ENCODE data around the gene CARMIL3.
"Not testable (repeated sequence)": the region's sequence is repeated elsewhere in the genome, so short reads cannot be mapped to it uniquely, and the experiment has no call there.

Gene CARMIL3

DNA sequence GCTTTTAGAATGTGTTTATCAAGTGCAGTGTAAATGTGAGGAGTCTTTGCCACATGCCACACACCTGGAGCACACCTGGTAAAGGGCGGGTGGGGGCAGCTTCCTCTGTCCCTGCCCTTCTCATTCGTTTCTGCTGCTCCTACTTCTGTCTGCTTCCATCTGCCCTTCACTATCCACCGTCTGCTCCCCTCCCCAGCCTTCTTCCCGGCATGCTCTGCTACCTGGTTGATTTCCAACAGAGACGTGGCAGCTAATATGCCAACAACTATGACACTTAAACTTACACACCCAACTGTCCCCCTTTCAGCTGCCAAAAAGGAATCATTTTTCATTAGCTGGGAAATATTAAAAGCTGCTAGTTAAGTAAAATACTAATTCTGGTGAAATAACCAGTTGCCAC lies 9.1 kb upstream of the CARMIL3 start:
- DNase-seq = no peak

DNA sequence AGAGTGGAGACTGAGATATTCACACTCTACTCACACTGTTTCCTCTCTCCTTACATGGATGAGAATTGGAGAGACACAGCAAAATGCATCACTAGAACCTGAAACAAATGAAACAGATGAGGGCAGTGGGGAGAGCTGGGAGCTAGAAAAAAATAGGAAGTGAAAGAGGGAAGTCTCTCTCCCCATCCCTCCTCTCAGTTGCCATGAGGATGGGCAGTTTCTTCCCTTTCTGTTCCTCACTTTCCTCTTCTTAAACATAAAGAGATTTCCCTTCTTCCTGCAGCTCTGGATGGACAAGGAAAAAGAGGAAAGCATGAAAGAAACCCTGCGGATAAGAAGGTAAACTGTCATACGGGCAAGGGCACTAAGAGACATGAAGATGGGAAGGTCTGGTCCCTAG lies 2.8 kb upstream of the CARMIL3 start:
- DNase-seq = not testable (repeated sequence)

DNA sequence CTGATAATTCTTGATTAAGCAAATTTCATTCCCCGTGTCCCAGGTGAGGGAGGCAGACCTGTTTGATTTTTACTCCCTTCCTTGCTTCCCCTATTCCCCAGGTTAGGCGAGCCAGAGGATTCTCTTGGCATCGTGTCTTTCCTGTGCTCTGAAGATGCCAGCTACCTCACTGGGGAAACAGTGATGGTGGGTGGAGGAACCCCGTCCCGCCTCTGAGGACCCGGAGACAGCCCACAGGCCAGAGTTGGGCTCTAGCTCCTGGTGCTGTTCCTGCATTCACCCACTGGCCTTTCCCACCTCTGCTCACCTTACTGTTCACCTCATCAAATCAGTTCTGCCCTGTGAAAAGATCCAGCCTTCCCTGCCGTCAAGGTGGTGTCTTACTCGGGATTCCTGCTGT lies 1.1 kb upstream of the CARMIL3 start:
- DNase-seq = peak in 1 of 2 experiments; percentile 3

DNA sequence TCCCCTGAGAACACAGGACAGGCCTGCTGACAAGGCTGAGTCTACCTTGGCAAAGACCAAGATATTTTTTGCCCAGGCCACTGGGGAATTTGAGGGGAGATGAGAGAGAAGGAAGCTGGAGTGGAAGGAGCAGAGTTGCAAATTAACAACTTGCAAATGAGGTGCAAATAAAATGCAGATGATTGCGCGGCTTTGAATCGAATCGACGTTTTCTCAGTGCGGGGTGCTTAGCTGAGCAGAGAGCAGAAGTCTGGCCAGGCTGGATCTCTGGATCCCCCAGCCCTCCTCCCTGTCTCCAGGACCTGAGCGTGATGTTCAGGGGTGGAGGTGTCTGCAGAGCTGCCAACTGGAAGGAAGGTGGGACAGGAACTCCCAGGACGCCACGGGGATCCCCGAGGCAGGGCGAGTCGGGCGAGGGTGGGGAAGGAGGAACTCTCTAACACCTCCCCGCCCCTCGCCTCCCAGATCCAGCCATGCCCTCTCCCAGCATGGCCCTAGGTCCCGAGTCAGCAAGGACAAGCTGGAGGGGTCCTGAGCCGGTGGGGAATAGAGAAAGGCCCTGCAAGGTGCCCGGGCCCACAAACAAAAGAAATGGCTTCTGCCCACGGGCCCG lies 527 bp upstream of the CARMIL3 start:
- peak; percentile 87 to 89 for DNase-seq

DNA sequence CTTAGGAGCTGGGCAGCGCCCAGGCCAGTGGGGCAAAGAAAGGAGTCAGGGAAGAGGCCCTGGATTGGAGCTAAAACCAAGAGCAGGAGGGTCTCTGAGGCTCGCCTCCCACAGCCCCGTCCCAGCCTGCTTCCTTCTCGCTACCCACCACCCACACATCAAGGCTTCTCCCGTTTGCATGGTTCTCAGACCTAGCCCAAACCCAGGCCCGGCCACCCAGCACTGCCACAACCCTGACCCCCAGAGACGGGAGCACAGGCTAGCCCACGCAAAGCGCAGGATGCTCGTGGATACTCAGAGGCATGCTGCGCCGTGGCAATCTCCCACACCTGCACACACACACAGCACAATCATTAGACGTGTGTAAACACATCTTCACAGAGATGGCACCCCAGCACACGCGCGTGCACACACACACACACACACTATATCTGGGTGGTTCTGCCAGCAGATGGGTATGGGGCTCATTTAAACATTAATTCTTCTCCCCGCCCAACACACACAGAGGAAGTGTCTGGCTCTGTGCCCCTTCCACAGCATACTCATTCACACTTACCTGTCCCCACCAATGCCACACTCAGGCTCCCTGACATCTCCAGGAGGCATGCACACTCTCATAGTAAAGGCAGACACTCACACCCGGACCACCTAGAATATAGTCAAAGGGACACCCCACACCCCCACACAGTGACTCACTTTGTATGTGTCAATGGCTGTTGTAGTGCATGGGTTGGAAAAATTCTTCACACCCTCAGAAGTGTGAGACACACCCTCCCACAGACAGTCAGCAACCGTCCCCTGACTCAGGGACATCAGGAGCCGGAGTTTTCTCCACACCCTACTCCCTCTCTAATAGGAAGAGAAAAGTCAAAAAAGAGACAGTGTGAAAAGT lies 1.1 kb downstream of the CARMIL3 start:
- no peak for DNase-seq

DNA sequence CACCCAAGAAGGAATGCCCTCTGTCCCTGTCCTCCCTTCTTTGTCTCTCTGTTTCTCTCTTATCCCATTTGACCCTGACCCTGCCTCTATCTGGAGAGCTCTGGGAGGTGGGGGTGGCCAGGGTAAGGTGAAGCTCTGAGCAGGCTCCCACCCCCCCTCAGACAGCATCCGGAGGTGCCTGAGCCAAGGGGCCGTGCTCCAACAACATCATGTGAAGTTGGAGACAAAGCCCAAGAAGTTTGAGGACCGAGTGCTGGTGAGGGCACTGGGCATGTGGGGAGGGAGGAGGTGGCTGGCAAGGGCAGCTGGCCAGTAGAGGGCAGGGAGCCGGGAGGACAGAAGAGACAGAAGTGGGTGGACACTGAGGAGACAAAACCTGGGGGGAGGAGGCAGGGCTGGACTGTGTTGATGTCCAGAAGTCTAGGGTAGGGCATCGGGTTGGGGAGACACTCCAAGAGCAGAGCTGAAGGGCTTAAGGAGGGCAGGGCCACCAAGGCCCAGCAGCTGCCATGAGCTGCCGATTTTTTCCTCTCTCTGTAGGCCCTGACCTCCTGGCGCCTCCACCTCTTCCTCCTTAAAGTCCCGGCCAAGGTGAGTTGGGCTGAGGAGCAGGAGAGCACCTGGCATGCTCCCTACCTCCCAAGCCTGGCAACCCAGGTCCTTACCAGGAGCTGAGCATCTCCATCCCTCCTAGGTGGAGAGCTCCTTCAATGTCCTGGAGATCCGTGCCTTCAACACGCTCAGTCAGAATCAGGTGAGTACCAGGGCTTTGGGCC lies 1.9 kb downstream of the CARMIL3 start:
- DNase-seq = no peak

DNA sequence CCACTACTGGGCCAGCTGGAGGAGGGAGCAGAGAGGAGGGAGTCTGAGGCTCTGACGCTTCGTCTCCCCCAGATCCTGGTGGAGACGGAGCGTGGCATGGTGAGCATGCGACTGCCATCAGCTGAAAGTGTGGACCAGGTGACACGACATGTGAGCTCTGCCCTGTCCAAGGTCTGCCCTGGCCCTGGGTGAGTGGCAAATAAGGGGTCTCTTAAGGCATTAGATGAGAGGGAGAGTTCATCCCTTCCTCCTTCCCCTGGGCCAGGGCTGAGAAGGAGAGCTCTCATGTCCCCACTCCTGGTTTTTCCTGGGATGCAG lies 2.5 kb downstream of the CARMIL3 start:
- DNase-seq = no peak

DNA sequence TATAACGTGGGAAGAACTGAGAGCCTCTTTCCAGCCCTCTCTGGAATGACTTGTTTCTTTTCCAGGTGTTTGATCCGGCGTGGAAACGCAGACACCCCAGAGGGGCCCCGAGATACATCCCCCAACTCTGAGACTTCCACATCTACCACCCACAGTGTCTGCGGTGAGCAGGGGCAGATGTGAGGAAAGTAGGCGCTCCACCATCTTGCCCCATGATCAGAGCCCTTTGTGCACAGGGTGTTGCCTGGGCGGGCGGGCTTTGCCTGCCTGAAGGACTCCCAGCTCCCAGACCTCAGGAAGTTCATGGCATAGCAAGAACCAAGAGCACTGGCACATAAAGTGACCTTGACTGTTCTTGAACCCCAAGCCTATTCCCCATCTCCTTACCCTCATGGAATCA lies 2.8 kb downstream of the CARMIL3 start:
- no peak for DNase-seq

DNA sequence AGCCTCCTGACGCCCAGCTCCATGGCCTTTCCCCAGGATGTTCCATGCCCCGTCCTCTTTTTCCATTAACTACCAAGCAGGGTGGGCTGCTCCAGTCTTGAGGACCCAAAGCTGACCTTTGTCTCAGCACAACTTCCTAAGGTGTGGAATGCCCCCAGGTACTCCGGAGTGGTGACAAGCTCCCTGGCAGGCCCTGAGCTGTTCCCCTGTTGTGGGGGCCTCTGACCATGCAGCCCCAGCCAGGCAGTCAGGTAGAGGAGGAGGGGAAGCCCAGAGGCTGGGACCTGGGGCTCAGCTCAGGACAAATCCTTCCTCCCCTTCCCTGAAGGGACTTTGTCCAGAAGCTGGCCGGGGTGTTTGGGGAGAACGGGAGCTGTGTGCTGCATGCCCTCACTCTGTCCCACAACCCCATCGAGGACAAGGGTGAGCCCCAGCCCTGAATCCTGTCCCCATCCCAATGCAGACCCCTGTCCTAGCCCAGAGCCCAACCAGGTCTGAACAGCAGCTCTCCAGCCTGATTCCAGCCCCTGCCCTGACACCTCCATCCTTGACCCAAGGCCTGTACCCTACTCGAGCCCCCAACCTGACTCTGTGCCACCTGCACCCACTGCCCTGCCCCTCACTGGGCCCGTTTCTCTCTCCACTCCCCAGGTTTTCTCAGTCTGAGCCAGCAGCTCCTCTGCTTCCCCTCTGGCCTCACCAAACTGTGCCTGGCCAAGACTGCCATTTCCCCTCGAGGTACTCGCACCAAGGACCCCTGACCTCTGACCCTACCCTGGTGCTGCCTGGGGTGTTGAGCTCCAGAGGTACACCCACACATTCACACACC lies 4.4 kb downstream of the CARMIL3 start:
- no peak for DNase-seq

DNA sequence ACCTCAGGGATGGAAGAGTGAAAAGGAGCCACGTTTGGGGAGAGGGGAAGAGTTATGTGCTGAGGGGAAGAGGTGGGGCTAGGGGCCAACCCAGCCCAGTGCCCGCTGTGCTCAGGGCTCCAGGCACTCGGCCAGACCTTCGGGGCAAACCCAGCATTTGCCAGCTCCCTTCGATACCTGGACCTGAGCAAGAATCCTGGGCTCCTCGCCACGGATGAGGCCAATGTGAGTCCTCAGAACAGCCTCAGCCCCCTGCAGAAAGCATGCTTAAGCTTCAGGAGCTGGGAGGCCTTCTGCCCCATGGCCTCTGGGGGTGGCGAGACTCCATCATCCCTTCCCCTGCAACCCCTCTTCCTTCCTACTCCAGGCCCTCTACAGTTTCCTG lies 5.0 kb downstream of the CARMIL3 start:
- no peak for DNase-seq

DNA sequence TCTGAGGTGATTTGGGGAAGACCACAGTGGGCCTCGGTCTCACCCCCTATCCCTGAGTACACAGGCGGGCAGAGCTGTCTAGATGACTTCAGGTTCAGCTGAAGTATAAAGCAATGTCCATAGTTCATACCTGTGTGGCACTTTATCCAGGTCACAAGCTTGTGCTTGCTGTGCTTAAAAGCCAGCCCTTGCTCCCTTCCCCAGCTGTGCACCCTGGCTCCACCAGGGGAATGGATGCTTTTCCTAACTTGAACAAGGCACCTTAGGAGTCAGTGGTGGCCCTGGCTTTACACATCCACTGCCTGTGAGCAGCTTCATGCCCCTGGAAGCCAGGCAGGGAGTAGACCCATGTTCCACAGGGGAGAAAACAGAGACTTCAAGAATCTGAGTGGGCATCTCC lies 5.5 kb downstream of the CARMIL3 start:
- no peak for DNase-seq

DNA sequence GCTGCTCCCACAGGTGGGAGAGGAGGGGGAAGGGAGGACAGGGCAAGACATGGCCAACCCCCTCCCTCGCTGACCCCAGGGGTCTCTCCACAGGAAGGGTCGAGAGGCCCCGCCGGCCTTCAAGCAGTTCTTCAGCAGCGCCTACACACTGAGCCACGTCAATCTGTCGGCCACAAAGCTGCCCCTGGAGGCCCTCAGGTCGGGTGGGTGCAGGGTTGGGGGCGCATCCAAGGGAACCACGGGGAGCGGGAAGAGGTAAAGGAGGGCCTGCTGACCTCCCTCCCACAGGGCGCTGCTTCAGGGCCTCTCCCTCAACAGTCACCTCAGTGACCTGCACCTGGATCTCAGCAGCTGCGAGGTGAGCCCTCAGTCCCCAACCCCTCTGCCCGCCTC lies 6.1 kb downstream of the CARMIL3 start:
- no peak for DNase-seq

DNA sequence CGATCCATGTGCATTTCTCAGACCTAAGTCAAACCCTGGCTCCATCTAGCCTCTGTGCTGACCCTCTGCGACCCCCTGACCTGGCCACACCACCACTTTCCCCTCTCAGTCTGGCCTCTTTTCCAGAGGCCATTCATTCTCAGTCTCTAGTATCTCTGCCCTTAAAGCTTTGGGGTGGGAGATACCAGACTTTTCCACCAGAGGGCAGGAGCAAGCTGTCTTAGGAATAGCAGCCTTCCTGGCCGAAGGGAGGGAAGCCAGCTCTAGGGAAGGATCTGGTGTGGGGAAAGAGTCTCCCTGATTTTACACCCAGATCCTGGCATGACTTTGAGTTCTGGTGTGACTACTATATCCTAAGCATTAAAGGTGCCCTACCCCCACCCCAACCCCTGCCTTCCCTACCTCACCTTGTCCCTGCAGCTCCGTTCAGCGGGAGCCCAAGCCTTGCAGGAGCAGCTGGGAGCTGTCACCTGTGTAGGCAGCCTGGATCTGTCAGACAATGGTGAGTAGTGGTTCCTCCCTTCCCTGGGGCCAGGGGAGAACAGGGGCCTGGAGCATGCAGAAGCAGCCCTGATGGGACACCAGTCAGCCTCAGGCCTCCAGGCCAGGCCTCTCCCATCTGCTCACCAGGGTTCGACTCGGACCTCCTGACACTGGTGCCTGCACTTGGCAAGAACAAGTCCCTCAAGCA lies 6.6 kb downstream of the CARMIL3 start:
- DNase-seq = peak; percentile 20 to 46

DNA sequence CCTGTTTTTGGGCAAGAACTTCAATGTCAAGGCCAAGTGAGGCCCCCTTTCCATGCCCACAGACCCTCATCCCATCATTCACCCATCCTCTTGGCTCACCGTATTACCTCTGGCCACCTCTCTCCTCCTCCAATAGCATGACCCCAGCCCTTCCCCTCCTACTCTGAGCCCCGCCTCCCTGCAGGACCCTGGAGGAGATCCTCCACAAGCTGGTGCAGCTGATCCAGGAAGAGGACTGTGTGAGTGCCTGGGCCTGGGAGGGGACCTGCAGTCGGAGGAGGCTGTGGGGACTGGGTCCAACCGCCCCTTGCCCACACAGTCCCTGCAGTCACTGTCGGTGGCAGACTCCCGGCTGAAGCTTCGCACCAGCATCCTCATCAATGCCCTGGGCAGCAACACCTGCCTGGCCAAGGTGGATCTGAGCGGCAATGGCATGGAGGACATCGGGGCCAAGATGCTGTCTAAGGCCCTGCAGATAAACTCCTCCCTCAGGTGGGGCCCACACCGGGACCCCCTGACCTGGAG lies 7.2 kb downstream of the CARMIL3 start:
- no peak for DNase-seq

DNA sequence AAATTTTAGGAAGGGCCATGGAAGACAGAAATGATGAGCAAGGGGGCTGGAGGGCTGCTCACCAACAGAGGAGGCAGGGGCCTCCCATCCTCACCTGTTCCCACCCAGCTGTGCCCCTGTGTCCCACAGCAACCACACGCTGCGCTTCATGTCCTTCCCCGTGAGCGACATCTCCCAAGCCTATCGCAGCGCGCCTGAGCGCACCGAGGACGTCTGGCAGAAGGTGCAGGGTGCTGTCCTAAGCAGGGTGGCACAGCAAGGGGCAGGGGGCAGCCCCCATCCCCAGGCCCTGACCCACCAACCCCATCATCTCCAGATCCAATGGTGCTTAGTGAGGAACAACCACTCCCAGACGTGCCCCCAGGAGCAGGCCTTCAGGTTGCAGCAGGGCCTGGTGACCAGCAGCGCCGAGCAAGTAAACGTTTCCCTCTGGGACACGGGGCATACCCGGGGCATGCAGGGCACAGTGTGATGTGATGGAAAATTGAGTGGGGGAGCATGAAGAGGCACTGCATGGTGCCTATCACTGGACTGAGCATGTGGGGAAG lies 8.1 kb downstream of the CARMIL3 start:
- DNase-seq = no peak

DNA sequence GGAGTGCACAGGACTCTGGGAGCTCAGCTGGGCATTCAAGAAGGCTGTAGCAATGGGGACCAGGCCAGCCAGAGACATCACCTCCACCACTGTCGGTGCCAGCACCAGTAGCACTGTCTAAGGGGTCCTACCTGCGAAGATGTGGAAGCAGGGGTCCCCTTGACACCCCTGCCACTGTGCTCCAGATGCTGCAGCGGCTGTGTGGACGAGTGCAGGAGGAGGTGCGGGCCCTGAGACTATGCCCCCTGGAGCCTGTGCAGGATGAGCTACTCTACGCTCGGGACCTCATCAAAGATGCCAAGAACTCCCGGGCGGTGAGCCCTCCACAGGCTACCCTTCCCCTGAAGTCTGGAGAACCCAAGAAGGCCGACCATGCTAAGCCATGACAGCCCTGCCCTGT lies 8.6 kb downstream of the CARMIL3 start:
- no peak for DNase-seq

DNA sequence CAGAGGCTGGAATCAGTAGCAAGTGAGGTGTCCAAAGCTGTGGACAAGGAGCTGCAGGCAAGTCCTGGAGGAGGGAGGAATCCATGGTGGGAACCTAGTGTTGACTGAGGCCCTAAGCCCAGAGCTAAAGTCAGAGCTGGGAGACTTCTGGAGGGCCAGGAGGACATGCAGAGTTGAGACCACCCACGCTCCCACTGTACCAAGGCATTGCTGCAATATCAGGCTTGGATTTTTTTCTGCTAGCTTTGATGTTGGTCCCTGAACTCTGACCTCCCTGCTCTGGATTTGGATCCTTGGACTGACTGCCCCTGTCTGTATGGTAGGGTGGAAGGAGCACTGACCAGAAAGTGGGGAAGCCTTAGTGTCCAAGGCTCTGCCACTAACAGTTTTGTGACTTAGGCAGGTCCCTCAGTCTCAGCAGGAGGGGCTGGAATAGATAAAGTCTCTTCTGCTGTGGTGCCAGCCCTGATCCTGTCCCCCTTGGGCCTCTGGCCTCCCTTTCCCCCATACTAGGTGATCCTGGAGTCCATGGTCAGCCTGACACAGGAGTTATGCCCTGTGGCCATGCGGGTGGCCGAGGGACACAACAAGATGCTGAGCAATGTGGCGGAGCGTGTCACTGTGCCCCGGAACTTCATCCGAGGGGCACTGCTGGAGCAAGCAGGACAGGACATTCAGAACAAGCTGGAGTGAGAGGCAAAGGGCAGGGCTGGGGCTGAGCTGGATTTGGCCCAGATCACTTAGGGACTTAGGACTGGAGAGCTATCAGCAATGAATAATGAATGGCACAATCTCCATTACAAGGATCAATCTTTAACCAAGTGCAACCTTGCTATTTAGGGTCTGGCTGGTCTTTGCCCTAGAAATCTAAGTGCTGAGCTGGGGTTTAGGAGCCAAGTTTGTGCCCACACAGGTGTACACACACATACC lies 9.4 kb downstream of the CARMIL3 start:
- no peak for DNase-seq

DNA sequence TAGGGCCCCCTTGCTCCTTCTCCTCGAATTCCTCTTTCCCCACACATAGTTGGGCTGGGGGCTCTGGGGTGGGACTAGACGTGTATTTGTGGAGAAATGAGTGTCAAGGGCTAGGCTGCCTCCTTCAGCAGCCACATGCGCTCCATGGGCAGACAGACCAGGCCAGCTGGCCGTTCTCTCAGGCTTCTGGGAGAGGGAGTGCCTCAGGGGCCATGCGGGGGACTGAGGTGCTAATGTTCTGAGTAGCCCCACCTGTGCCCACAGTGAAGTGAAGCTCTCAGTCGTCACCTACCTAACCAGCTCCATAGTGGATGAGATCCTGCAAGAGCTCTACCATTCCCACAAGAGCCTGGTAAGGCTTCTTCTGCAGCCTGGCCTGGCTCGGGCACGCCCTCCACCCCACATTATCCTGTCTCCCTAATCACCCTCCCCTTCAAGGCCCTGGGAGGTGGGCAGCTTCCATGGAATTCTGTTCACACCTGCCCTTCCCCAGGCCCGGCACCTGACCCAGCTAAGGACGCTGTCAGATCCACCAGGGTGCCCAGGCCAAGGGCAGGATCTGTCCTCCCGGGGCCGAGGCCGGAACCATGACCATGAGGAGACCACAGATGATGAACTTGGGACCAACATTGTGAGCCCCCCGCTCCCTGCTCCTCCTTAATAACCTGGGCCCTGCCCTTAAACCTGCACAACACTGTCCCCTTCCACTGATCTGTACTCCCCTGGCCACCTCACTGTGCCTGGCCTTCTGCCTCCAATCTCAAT lies 10.6 kb downstream of the CARMIL3 start:
- no peak for DNase-seq

DNA sequence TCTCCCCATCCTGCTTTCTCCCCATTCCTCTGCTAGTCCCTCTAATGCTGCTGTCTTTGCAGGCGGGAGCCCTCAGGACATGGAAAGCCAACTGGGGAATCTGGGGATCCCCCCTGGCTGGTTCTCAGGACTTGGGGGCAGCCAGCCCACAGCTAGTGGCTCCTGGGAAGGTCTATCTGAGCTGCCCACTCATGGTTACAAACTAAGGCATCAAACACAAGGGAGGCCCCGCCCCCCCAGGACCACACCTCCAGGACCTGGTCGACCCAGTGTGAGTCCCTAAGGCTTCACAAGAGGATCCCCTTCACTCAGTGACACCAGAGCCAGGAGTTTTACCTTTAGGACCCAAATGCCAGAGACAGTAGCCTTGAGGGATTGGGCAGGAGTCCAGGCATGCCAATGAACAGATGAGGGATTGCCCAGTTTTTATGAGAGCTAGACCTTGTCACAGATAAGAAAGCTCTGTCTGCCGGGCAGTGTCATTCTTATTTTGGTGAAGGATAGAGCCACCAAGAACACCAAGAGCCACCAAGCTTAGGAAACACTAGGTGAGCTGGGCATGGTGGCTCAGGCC lies 11.5 kb downstream of the CARMIL3 start:
- no peak for DNase-seq

Data from NCI-H526 (cell line).